Measurements from ENCODE around the gene FBXW5.

- TF ChIP-seq CTCF (IDR thresholded peaks at IDR 0.05): no peak
- TF ChIP-seq POLR2AphosphoS5 (IDR thresholded peaks at IDR 0.05): no peak
Observed at GRCh38 chr9:136960938-136961275, 16.4 kb upstream of the FBXW5 start.

Measured in suprapubic skin (tissue), 3 donors.